PC-3 (cell line): ENCODE results near the gene ARVCF.

Experiments
- EZH2 ChIP-seq: fragments of 300-600 bp; sonication (generic); IDR thresholded peaks from one replicate; pipeline ENCODE4 v1.6.1; 2017; ENCODE audit warnings: antibody characterized with exemption, mild to moderate bottlenecking, low read length; ENCODE audit not compliant: unreplicated experiment
- TF ChIP-seq, protein P1 (sequence below): fragments of 300-600 bp; sonication (generic); conservative IDR thresholded peaks from 2 replicates; pipeline ENCODE4 v1.5.1; 2017; ENCODE audit warnings: antibody characterized with exemption, low read depth, mild to moderate bottlenecking, low read length

DNA sequence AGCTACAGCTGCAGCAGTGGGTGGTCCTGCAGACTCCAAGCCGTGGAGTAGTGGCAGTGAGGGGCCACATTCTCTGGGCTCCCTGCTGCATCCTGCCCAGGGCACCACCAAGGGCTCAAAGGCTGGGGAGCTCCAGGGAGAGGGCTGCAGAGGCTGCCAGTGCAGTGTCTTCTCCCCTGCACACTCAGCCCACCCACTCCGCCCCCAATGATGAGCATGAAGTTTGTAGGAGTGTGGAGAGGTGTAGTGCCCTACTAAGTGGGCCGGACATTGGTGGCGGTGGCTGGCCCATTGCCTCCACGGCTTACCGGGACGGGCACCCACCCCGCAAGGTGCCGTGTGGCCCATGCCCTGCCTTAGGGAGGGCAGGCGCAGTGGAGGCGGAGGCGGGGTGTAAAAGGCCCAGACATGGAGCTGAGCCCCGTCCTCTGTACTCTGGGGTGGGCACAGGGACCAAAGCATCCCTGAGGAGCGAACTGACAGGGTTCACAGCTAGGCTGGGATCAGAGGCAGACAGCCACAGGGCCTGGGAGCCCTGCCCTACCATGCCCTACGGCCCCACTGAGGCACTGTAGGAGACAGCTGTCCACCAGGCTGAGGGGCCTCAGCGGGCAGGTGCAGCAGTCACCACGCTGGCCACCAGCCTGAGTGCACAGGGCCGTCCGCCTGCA is 18.9 kb downstream of the ARVCF start:
- TF ChIP-seq, protein P1, sequence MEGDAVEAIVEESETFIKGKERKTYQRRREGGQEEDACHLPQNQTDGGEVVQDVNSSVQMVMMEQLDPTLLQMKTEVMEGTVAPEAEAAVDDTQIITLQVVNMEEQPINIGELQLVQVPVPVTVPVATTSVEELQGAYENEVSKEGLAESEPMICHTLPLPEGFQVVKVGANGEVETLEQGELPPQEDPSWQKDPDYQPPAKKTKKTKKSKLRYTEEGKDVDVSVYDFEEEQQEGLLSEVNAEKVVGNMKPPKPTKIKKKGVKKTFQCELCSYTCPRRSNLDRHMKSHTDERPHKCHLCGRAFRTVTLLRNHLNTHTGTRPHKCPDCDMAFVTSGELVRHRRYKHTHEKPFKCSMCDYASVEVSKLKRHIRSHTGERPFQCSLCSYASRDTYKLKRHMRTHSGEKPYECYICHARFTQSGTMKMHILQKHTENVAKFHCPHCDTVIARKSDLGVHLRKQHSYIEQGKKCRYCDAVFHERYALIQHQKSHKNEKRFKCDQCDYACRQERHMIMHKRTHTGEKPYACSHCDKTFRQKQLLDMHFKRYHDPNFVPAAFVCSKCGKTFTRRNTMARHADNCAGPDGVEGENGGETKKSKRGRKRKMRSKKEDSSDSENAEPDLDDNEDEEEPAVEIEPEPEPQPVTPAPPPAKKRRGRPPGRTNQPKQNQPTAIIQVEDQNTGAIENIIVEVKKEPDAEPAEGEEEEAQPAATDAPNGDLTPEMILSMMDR: no peak
- TF ChIP-seq EZH2: no peak
